Measurements from ENCODE around the gene ALDH1A1. TPM values are rescaled to one million over a fixed set of nuclear protein-coding genes. Genes with fewer than 3 reads are reported as not detected.

ALDH1A1 gene
- total RNA-seq, 4 donors from 2014 or later = 2.9 to 56.6 (median 27.5) TPM

DNA sequence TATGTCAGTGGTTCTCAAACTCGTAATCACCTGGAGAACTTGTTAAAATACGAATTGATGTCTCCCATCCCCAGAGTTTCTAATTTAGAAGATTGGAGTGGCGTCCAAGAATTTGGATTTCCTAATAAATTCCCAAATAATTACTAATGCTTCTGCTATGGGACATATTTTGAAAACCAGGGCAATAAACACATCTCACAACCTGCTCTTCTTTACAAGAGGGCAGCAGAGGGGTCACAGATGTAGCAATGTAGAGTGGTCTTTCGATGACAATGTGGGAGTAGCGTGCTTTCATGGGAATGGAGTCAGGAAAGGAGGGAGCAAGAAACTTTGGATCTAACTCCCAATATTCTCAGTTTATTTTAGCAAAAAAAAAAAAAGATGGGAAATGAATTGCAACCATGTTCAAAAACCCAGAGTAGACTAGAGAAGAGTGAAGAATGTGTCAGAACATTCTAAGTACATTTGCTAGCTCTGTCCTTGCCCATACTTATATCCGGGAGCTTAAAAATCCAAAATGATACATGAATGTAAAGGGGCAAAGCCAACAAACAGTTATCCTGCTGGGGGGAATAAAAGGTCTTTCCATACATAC, 33.8 kb upstream of the ALDH1A1 start:
- Histone ChIP-seq H3K9me3 (no peaks in the 10 kb centered on the region), H3K27me3 (no peaks in the 10 kb centered on the region), H3K36me3 (no peaks in the 10 kb centered on the region), H3K27ac (no peak overlapping the region), H3K4me3 (no peak overlapping the region), H3K4me1 (peaks cover 0 to 32% (median 8%) of the 10 kb centered on the region in 3 donors)
- DNase-seq = no peak
- 86% methylated on average over 6 of the region's 6 CpGs for WGBS, 2 donors
- intact Hi-C loops (cut with DNase I) = no loop called here
- TF ChIP-seq, protein P1, sequence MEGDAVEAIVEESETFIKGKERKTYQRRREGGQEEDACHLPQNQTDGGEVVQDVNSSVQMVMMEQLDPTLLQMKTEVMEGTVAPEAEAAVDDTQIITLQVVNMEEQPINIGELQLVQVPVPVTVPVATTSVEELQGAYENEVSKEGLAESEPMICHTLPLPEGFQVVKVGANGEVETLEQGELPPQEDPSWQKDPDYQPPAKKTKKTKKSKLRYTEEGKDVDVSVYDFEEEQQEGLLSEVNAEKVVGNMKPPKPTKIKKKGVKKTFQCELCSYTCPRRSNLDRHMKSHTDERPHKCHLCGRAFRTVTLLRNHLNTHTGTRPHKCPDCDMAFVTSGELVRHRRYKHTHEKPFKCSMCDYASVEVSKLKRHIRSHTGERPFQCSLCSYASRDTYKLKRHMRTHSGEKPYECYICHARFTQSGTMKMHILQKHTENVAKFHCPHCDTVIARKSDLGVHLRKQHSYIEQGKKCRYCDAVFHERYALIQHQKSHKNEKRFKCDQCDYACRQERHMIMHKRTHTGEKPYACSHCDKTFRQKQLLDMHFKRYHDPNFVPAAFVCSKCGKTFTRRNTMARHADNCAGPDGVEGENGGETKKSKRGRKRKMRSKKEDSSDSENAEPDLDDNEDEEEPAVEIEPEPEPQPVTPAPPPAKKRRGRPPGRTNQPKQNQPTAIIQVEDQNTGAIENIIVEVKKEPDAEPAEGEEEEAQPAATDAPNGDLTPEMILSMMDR (IDR thresholded peaks at IDR 0.05) = no peak
- no peak for TF ChIP-seq POLR2A (IDR thresholded peaks at IDR 0.05)

DNA sequence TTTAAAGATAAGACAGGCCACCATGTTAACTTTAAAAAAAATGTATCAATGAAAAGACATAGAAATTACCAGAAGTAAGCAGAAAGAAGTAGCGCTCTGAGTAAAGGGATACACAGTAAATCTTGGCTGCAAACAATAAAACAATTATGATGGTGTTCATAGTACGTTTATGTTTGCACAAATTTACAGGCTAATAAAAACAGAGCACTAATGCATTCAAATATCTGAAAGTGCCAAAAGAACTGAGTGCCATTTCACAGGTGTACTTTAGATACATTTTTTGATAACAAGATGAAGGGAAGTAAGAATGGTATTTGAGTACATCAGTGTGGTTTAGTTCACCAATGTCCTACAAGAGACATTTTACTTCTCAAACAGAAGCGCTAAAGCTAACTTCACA, 32.9 kb upstream of the ALDH1A1 start:
- H3K36me3 ChIP-seq = no peaks in the 10 kb centered on the region
- H3K4me1 ChIP-seq = peaks cover 0 to 39% (median 8%) of the 10 kb centered on the region in 3 donors
- 81 to 82% methylated on average over 3 of the region's 3 CpGs for WGBS, 2 donors
- intact Hi-C loops (cut with DNase I) = no loop called here
- no peaks in the 10 kb centered on the region for H3K9me3 ChIP-seq
- H3K27me3 ChIP-seq = no peaks in the 10 kb centered on the region
- DNase-seq = no peak
- TF ChIP-seq, protein P1 (IDR thresholded peaks at IDR 0.05) = no peak
- TF ChIP-seq POLR2A (IDR thresholded peaks at IDR 0.05) = no peak
- H3K27ac ChIP-seq = no peak overlapping the region
- H3K4me3 ChIP-seq = no peak overlapping the region

DNA sequence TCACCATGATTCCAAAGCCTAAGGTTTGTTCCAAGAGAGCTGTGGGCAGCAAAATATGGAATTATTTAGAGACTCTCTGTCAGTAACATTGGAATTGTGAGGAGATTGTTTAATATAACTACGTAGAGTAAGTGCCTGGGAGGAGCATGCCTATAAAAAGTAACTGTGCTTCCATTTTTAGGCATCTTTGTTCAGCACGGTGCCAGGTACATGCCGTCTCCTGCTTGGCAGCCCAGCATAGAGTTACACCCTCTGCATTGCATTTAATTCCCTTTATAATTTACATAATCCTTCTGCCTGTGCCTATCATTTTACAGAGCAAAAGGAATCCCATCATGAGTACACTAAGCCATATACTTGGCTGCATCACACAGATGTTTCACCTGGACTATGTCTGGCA, 32.1 kb upstream of the ALDH1A1 start:
- Histone ChIP-seq H3K27me3 (no peaks in the 10 kb centered on the region), H3K27ac (no peak overlapping the region), H3K4me3 (no peak overlapping the region), H3K36me3 (no peaks in the 10 kb centered on the region), H3K9me3 (no peaks in the 10 kb centered on the region), H3K4me1 (peaks cover 0 to 46% (median 8%) of the 10 kb centered on the region in 3 donors)
- intact Hi-C loops (cut with DNase I) = no loop called here
- 22 to 24% methylated on average over 3 of the region's 3 CpGs for WGBS, 2 donors
- TF ChIP-seq, protein P1 (IDR thresholded peaks at IDR 0.05) = no peak
- no peak for TF ChIP-seq POLR2A (IDR thresholded peaks at IDR 0.05)
- DNase-seq = no peak

DNA sequence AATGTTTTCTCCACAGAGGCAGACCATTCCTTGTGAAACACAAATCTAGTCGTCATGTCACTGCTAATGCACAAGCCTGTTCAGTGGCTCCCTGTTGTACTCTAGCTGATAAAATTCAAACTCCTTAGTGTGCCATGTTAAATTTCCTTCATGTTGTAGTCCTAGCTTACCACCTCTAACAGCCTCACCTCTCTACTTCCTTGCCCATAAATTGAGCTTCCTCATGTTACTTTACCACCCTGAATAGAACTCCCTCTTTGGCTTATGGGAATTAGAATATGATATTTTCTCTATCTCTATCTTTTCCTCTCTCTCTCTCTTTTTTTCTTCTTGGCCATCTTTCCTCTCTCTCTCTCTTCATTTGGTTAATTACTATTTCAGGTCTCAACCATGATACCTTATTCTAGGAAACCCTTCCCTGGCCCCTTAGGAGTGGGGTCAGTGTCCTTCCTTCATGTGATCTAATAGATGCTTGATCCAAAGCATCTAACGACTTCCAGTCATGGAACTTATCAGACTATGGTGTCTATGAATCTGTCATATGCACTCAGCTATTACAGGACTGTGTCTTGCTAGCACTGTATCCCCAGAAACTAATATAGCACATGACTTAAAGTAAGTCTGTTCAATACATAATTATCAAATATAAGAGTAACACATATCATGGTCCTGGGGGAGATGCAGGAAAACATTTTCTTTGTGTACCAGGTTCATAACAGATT, 31.5 kb upstream of the ALDH1A1 start:
- 68 to 88% methylated on average over 2 of the region's 2 CpGs for WGBS, 2 donors
- Histone ChIP-seq H3K36me3 (no peaks in the 10 kb centered on the region), H3K27me3 (no peaks in the 10 kb centered on the region), H3K27ac (no peak overlapping the region), H3K4me3 (no peak overlapping the region), H3K4me1 (peaks cover 0 to 49% (median 8%) of the 10 kb centered on the region in 3 donors), H3K9me3 (no peaks in the 10 kb centered on the region)
- TF ChIP-seq POLR2A (IDR thresholded peaks at IDR 0.05) = no peak
- TF ChIP-seq, protein P1 (IDR thresholded peaks at IDR 0.05) = no peak
- DNase-seq = no peak
- intact Hi-C loops (cut with DNase I) = no loop called here

DNA sequence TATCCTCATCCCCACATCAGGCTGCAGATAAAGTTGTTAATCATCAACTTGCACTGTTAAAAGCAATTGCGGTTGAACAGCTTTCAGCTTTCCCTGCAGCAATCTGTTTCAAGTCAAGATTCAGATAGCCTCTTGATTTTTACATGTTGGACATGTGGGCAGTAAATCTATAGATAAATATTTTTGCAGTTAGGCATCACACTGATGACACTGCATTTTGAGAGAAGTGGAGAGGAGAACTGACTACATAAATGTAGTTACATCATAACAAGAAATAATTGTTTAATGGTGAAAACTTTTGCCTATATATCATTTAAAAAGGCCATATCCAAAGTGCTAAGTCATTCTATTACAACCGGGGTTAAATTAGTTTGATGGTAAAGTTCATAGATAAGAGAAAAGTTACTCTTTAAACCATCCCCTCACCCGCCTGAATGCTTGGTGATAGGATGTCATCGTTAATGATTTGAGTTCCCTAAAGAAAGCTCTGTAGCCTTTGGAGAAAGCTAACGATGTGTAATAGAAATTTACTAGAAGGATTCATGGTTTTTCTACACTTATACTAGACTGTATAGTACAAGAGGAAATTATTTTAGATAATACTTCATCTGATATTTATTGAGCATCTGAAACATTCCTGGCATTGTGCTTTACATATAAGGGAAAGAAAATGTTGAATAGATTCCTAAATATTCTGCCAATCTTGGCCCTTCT, 30.8 kb upstream of the ALDH1A1 start:
- Histone ChIP-seq H3K9me3 (no peaks in the 10 kb centered on the region), H3K27me3 (no peaks in the 10 kb centered on the region), H3K27ac (no peak overlapping the region), H3K4me3 (no peak overlapping the region), H3K36me3 (no peaks in the 10 kb centered on the region), H3K4me1 (peaks cover 0 to 56% (median 8%) of the 10 kb centered on the region in 3 donors)
- intact Hi-C loops (cut with DNase I) = no loop called here
- no peak for TF ChIP-seq POLR2A (IDR thresholded peaks at IDR 0.05)
- TF ChIP-seq, protein P1 (IDR thresholded peaks at IDR 0.05) = no peak
- WGBS, 2 donors = 80 to 85% methylated on average over 5 of the region's 5 CpGs
- DNase-seq = no peak

Measured in esophagus squamous epithelium (tissue), 5 donors.